Stimulated activated CD4-positive, alpha-beta T cell treated with anti-CD3 and anti-CD28 coated beads, Interleukin-4, amount 100 ng/mL, for 4 hours (primary cell): ENCODE data around the gene CEMIP.

Experiments used
- DNase-seq, 2 experiments: peaks; one replicate each; pipeline ENCODE4 v3.0.0-alpha.2; 2020

Gene CEMIP

DNA sequence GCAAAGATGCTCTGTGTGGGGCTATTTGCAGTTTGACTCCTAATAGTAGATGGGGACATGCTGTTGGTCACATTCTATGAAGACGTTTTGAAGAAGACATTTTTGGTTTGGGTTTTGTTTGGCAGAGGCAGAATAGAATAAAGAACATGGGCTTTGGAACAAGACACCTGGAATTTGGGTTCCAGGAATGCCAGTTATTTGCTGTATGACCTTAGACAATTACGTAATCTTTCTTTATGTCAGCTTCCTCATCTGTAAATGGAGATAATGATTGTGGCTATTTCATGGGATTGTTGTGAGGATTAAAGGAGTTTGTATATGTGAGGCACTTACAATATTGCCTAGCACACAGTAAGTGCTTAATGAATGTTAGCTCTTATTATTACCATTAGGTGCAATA lies 118.9 kb downstream of the CEMIP start:
- no peak for DNase-seq

DNA sequence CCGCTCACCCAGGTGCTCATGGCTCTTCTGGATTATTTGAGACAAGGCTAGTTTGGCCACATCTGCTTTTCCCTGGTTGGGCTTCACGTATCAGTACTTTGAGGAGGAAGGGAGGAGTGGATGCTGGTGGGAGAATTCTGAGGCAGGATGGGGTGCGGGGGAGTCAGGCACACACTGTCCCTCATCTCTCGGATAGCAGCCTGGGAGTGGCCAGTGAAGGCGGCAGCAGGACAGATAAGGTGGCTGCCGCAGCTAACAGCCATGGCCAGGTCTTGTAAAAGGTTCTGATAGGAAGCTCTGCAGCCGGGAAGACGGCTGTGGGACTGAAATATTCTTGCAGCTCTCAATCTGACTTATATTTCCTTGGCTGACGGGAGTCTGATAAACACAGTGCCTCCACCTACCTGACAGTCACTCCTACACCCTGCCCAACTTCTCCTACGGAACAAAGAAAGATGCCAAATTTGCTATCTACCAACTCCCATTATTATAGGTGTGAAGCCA lies 123.2 kb downstream of the CEMIP start:
- DNase-seq: no peak

DNA sequence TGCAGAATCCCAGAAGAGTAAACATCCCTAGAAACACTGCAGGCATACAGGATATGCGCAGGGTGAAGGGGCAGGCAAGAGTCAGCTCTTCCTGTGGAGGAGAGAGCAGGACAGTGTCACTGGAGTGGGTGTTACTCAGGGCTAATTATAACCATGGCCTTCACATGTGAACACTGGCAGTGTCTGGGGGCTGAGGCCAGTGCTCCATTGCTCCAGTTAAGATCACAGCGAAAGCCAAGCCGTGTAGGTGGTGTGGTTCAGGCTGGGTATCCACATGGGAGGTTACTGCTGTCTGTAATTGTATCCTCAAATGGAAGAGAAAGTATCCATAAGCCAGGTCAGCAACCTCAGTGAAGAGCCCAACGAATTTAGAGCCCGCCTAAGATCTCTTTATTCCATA lies 125.8 kb downstream of the CEMIP start:
- no peak for DNase-seq

DNA sequence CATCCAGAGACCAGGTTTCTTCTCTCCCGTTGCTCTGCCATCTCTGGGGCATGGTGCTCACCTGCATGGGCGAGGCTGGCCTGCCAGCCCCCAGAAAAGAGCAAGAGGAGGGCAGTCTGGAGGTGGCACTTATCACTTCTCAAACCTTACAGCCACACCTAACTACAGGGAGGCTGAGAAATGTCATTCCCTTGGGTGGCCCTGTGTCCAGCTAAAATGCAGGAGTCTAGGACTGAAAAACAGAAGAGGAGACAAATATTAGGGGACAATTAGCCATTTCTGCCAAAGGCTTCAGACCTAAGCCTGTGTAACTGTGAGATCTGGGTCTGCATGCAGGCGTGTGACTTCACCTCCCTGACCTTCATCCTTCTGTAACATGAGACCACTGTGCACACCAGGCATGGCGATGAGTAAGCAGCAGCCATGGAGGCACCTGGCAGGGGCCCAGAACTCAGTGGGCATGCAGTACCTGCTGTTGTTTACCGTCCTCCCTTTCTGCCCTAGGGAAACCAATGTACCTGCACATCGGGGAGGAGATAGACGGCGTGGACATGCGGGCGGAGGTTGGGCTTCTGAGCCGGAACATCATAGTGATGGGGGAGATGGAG lies 127.1 kb downstream of the CEMIP start:
- DNase-seq: no peak

DNA sequence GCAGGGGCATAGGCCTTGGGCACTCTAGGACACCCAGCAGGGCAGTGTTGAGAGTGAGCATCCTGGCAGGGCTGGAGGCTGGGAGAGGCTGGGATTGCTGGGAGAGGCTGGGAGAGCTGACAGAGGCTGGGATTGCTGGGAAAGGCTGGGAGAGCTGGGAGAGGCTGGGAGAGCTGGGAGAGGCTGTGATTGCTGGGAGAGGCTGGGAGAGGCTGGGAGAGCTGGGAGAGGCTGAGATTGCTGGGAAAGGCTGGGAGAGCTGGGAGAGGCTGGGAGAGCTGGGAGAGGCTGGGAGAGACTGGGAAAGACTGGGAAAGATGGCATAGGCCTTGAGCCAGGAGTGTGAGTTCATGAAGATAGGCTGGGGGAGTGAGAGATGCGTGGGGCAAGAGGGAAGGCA lies 132.7 kb downstream of the CEMIP start:
- DNase-seq: no peak

DNA sequence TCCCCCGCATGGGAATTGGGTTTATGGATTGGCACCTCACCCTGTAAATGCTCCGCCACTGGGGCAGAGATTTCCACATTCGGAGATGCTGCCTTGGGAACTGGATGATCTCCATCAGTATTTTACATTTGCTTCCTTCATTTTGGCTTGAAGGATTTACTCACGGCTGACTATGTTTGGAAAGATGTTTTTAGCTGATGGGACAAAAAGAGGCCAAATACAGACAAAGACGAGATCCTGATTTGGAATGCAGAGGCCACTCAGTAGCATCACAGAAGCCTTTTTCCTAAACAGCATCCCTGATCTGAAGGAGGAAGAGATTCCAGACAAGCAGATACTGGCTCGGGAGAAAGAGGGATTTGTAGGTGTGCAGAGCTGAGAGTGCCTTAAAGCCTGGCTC lies 133.5 kb downstream of the CEMIP start:
- DNase-seq: no peak

DNA sequence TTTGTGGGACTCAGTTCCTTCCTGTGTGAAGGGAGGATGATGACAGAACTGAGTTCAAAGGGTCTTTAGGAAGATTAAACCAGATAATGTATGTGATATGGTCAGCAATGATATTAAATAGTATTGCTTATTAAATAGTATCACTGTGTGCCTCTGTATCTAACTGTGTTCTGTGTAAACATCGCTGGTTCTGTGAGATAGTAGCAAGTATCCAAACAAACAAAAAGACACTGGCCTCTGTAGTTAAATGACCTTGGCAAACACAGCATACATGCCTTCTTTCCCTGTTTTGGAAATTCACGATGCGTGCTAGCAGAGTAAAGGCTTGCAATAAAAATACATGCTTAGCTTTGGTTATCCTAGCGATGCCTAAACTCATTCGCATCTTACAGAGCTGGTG lies 134.4 kb downstream of the CEMIP start:
- DNase-seq: no peak

DNA sequence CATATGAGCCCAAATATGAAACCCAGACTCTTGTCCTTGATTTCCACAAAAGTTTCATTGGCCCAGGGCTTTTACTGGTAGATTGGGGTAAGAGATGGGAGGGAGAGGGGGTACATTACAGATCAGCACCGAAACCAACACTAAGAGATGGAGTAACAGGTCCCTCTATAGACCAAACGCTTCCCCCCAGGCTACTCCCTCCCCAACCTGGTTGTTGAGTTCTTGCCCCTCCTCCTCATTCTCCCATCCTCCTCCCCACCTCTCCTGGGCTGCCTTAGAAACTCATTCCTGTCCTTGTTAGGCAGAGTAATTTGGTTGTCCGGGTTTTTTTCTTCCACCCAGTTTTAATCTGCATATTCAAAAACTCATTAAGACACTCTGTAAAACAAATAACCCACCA lies 136.3 kb downstream of the CEMIP start:
- DNase-seq: no peak

DNA sequence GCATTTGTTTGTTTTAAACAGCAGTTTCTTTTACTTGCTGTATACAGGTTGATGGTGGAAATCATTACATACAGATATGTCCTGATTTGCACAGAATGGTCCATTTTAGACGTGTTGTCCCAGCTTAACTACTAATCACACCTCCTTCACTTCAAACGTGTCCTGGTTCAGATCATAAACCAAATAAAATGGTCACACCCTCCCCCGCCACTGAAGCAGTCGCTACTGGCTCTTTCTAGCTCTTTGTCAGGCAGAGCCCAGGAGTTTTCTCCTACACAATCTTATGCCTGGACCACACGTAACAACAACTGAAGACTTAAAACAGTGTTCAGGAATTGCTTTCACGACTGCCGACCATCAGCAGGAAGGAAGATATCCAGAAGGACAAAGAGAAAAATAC lies 136.9 kb downstream of the CEMIP start:
- DNase-seq: no peak

DNA sequence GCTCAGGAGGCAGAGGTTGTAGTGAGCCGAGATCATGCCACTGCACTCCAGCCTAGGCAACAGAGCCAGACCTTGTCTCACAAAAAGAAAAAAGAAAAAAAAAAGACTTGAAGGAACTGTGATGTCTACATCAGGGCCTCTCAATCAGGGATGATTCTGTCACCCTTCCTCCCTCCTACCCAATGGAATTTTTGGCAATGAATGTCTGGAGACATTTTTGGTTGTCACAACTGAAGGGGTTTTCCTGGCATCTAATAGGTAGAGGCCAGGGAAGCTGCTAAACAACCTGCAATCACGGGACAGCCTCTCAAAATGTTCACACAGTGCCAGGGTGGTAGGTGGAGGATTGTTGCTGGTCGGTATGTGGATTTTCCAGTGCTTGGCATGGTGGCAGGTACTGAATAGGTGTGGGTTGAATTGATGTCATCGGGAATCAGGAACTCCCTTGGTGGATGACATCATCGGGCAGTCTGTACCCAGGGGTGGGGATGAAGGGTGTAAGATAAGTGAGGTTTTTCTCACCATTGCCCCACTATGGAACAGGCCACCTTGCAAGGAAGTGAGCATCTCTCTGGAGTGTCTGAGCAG lies 139.1 kb downstream of the CEMIP start:
- DNase-seq: no peak

DNA sequence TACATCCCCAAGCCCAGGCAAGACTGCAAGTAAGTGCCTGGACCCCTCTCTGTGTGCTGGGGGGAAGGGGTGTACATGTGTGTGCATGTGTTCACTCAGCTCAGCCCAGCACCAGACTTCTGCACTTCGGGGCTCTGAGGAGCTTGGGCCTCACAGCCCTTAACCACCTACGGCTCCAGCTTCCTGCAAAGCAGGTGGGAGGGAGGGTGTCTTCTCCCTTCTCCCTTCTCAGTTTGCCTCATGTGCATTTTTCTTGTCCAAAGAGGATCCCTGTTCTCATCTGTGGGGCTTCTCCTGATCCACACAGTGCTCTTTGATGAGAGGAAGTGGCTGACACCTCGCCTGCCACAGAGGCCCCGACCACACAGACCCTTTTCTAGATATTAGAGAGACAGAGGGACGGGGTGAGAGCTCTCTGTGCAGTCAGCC lies 141.1 kb downstream of the CEMIP start:
- no peak for DNase-seq

DNA sequence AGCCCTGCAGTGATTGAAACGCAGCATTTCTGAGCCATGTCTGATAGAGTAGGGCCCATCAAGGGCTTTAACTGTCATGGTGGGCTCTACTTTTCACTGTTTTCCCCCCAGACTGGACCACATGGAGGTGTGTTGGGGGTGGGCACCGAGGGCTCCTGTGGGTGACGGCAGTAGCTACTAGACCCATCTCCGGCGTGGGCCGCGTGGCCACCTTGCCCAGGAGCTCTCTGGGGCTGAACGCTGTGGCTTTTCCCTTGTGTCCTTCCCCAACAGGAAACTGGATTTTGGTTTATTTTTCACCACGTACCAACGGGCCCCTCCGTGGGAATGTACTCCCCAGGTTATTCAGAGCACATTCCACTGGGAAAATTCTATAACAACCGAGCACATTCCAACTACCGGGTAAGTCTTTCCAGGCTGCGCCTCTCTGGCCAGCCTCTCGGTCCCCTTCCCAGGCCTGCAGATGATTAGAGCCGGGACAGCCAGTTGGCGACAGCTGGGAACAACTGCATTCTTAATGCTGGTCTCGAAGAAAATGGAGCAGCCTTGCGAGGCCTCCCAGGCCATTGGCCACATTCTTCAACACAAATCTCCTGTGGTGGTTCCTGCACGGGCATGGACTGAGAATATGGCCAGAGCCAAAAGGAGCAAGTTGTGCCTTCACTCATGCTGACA lies 142.7 kb downstream of the CEMIP start:
- DNase-seq: no peak

DNA sequence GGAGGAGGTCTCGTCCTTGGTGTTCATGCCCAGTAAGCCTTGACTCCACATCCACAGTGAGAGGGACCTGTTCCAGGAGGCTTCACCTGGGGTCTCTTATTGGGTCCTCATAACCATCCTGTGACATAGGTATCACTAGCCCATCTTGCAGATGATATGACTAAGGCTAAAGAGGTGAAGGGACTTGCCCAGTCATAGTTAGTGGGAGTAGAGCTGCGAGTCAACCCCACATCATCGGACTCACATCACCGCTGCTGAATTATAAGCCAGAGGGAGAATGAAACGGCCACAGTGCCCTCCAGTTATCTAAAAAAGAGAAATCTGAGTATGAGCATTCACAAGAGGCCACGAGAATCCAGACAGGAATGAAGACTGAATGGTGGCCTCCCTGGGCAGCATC lies 144.5 kb downstream of the CEMIP start:
- DNase-seq: no peak

DNA sequence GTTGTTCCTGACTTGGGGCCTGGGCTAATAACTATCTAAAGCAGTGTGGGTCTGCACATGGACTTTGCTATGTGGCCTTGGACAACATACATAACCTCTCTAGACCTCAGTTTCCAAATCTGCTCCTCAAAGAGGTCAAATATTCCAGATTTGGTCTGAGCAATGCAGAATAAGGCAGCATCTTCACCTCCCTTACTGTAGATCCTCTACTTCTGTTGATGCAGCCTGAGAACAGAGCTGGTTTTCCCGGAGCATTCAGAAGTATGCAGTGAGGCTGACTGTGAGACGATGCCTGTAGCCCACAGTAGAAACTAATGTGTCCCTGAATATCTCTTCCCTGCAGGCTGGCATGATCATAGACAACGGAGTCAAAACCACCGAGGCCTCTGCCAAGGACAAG lies 145.1 kb downstream of the CEMIP start:
- DNase-seq: no peak

DNA sequence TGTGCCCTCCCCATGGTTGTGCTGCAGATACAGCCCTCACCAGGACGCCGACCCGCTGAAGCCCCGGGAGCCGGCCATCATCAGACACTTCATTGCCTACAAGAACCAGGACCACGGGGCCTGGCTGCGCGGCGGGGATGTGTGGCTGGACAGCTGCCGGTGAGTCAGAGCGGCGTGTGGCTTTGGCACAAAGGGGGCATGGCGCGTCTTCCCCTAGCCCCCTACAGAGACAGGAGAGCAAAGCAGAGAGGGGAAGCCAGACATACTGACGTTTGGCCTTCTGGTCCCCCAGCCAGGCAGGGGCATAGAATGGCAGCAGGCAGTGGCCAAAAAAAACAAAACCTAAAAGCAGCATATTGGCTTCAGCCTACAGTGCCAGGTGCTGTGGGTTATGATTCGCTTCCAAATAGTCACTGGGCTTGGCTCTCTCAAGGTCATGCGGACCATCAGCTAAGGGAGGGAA lies 146.5 kb downstream of the CEMIP start:
- DNase-seq: no peak

DNA sequence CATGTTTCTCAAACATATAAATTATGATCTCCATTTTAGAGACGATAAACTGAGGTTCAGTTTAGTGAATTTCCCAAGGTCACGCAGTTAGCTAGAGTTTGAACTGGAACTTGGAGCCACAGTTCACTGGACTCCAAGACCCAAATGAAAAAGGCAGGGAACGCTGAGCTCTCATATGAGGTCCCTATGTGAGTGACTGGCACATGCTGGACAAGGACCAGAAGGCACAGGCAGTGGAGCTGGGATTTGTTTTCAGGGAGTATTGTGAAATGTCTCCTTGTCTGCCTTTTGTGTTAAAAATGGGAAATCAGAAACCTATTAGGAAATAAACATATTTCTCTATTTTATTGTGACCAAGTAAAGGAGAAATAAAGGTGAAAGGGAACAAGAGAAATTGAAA lies 147.0 kb downstream of the CEMIP start:
- DNase-seq: no peak

DNA sequence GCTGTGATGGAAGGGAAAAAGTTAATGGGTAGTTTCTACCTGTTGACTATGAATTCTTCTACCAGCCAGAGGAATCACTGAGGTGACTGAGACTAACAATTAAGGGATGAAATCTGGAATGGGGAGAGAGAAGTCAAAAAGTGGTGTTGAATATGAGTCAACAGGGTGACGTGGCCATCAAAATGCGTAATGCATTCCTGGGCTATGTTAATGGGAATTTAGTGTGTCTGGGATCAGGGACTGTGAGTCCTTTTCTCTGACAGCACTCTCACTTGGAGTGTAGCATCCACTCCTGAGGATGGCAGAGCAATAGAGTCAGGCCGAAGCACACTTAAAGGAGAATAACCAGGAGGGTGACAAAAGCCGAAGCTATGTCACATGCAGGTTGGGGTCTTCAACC lies 150.1 kb downstream of the CEMIP start:
- no peak for DNase-seq

DNA sequence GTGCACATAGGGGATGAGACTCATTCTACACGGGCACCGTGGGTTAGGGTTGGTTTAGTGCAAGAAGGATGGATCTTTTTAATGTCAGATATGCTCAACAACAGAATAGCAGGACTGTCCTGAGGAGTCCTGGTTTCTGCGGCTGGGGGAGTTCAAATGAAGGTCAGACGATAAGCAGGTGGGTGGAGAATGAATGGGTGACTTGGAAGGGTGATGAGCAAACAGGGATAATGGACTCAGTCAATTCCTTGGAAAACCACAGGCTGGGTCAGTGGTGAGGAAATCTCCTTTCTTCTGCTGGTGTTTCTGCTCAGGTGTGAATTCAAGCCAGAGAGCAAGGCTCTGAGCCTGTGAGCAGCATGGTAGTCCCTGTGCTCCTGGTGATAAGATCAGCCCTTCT lies 150.5 kb downstream of the CEMIP start:
- no peak for DNase-seq

DNA sequence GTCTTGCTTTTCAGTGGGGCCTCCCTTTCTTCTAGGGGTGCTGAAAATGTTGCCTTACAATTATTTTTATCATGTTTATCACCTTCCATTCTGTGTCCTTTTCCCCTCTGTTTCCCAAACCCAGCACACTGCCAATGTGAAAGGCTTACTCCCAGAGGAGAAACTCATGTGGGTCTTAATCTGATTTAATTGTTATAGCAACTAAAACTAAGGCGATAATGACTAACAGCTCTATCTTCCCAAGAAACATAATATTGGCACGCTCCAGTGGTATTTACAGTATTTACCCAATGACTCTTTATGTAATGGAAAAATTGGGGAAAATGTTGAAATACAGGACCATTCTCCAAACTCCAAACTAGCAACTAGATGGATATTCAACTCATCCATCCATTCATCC lies 152.0 kb downstream of the CEMIP start:
- no peak for DNase-seq

DNA sequence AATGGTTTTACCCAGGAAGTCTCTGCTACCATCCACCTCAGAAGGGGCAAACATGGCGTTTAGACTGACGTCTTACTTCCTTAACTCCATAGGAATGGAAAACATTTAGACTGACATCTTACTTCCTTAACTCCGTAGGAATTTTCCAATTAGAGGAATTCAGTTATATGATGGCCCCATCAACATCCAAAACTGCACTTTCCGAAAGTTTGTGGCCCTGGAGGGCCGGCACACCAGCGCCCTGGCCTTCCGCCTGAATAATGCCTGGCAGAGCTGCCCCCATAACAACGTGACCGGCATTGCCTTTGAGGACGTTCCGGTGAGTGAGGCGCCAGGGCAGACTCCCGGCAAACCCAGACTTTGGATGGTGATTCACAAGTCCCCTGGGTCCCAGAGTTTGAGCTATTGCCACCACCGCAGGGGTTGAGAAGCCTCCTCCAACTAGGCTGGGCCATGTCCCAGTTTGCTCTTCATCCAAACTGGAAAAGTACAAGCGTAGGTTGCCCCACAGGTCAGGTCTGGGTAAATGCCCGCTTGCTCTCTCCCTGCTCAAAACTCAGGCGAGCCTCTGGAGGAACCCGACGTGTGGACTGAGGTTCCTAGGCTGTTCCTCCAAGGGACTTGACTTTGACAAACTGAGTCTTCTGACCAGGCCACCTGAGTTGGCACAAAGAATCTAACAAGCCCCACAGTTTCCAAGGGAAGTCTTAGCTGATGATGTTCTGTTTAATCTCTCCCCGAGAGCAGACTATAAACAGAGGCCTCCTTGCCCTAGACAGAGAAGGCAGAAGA lies 152.7 kb downstream of the CEMIP start:
- DNase-seq: no peak

DNA sequence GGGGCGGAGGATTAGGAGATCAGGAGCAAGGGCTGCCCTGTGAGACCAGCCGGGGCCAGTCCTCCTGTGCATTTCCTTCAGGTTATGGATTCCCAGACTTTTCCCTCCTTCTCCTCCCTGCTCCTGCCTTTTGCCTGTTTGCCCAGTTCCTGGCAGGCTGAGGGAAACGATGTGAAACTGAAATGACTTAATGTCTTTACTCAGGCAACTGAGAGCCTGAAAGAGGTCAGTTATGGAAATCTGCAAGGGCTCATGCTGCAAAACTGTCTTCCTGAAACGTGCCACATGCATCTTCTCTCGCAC lies 153.3 kb downstream of the CEMIP start:
- DNase-seq: no peak

DNA sequence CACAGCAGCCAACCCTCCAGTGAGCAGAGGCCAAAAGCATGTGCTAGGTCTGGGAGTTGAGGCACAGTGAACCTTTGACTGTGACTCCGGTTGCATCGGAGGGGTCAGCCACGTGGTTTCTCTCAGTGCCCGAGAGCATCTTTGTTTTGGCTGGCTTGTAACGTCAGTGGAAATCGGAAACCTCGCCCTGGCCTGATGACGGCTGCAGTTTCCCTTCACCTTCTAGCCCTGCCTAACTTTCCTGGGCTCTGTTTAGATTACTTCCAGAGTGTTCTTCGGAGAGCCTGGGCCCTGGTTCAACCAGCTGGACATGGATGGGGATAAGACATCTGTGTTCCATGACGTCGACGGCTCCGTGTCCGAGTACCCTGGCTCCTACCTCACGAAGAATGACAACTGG lies 153.8 kb downstream of the CEMIP start:
- no peak for DNase-seq

DNA sequence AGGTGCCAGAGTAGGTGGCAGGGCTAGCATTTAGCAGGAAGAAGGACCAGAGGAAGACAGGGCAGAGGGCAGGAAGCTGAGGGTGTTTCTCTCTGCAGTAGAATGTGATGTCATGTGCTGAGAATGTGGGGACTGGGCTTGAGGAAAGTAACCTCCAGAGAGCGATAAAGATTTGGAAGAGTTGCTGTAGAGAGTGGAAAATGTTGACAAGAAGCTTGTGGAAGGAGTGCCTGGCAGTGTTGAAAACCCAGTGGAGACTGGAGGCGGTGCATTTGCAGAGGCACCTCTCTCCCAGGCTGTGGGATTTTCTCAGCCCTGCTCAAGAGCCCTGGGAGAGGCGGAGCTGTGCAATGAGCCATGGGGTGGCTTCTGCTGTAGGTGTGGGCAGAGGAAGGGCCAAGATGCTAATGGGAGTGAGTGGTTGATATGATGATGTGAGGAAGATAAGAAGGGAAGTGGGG lies 155.6 kb downstream of the CEMIP start:
- DNase-seq: no peak
